HT-29 (cell line): ENCODE data around the gene TSPAN18. TPM values are rescaled to one million over a fixed set of nuclear protein-coding genes. Genes with fewer than 3 reads are reported as not detected.

Experiments used
- DNase-seq: peaks from one replicate; pipeline ENCODE4 v3.0.0-alpha.2; 2015; ENCODE audit warnings: low spot score
- total RNA-seq: library from RNA; depleted of rRNA; stranded (reverse); fragments of >200 nt; shearing (Covaris generic); gene quantifications from 2 replicates; pipeline ENCODE4 v1.2.3, GENCODE V29; 2014

TSPAN18 gene
- total RNA-seq, 1 experiment from 2014 or later: not detected

DNA sequence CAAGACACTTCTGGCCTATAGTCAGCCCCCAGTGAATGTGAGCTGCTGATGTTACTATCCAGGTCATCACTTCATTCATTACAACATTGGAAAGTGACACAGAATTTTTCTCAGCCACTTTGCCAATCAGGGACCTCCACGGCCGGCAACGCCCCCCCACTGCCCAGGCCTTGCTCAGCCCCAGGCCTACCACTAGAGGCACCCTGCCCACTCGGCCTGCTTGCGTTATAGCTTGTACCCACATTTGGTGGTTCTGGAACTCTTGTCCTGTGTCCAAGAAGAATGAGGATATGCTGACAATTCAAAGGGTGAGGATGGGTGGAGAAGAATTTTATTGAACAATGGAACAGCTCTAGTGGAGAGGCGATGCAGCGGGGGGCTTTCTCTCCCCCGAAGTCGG, 96.2 kb downstream of the TSPAN18 start:
- peak; percentile 11 for DNase-seq

DNA sequence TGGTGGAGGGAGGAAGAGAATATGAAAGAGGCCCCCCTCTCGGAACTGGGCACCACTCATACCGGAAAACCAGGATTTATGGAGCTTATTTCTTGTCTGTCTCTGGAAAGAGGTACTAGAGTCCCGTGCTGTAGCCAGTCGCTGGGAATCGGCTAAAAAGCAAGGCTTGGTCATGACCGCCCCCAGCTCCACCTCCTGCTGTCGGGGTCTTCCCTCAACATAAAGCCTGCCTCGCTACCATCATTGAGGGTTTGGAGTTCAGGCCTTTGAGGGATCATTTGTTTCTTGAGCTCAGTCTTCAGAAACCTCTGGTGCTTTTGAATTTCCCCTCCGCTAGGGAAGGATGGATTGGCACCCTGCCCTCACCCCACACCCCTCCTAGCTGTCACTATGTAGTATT, 97.1 kb downstream of the TSPAN18 start:
- DNase-seq: no peak

DNA sequence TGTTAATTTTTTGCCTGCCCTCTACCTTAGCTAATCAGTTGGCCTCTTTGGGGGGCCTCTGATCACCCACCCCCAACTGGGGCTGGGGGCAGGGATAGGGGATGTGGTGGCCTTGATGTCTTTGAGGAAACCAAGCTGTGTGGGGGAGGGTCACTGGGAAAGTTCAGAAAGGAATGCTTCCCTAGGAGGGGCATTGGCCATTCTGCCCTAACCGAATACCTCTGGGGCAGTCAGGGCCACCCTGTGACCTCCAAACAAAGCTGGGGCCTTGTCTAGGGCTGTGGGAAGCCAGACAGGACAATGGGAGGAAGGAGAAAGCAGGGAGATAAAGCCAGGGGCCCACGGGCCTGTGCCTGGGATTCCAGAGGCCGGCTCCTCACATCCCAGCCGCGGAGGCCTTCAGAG, 97.5 kb downstream of the TSPAN18 start:
- DNase-seq: no peak

GRCh38 chr11:44825058-44825785, 98.5 kb downstream of the TSPAN18 start:
- no peak for DNase-seq

DNA sequence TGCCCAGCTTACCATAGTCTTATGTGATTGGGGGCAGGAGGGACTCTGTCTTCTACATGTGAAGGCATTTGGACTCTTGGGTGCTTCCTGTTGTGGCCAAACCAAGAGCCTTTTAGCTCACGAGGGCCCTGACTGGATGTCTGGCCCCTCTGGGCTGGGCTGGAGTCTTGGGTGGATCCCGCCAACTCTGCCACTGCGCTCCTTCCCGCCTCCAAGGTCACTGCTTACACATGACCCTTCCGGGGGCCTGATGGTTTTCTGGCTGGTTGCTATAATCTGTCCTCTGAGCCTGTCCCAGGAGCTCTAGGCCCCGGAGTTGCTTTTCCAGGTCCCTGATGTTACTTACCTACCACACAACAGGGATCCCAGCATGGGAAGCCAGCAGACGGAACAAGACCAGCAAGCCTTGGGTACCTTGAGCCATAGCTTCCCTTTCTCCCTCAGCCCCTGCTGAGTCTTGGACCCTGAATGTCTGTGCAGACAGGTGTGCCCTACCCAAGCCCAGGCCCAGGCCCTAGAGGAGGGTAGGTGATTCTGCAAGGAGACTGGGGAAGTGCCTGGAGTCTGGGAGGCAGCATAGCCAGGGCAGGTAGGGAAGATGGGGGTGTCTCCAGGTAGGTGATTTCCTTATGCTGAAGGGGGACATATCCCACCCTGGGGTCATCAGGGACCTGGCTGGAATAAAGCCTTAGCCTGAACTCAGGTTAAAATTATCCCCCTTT, 100.3 kb downstream of the TSPAN18 start:
- no peak for DNase-seq

DNA sequence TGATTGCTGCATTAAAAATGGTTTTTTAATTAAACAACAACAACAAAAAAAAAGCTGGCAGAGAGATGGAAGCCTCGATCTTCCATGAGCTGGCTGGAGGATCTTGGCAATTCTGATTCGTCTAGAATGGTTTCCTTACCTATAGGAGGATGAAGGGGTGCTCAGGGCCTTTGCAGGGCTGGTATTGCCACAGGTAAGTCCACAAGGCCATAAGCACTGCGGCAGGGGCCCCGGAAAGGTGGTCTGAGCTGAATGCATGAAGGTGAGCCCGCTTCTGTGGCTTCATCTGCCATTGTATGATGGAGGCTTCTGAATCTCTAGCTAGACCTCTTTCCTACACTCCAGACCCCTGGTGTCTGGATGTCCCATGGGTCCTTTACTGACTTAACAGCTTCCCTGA, 101.5 kb downstream of the TSPAN18 start:
- no peak for DNase-seq

- no peak for DNase-seq
Measured at GRCh38 chr11:44829838-44830237, 103.1 kb downstream of the TSPAN18 start.

GRCh38 chr11:44831605-44832394, 105.0 kb downstream of the TSPAN18 start:
- no peak for DNase-seq

GRCh38 chr11:44832452-44832851, 105.7 kb downstream of the TSPAN18 start:
- no peak for DNase-seq

DNA sequence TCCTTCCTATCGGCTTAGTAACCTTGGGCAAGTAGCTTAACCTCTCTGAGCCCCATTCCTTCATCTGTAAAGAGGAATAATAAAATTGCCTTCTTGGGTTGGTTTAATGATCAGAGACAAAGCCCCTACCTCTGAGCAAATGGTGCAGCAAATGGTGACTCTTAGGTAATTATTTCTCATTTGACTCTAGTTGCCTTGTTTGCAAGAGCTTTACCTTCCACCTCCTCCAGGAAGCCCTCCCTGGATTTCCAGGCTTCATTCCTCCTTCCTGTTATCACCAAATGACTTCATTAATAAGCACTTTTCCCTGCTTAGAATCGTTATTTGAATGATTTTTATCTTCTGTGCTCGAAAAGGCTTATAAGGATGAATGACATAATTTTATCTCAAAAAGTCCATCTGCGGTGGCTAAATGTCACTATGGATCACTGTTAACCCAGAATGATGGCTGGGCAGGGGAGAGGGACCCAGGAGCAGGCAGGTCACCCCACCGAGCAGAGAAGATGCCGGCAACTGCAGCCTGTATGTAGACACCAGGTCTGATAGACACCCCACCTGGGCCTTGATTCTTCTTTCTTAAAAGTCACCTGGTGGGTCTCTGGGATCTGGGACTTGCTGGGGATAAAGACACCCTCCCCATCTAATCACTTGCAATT, 106.6 kb downstream of the TSPAN18 start:
- DNase-seq: no peak

- peak; percentile 5 for DNase-seq
Measured at GRCh38 chr11:44833877-44834452, 107.2 kb downstream of the TSPAN18 start.

DNA sequence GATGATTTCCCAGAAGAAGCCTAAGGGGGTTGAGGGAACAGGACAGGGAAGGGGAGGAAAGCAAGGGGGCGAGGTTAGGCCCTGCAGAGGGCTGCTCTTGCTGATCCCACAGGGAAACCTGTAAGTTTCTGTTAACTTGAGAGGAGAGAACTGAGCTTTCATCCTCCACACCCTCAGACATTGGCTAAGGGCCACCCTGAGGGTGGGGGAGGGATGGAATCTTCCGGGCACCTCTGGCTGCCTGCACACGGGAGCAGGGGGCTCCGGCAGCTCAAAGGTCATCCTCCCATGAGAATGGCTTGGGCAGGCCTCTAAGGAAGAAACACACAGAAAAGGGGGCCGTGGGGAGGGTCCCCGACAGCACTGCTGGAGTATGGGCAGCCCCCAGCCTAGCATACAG, 108.1 kb downstream of the TSPAN18 start:
- DNase-seq: no peak

GRCh38 chr11:44835296-44835695, 108.5 kb downstream of the TSPAN18 start:
- DNase-seq: no peak

GRCh38 chr11:44835938-44836337, 109.2 kb downstream of the TSPAN18 start:
- no peak for DNase-seq

DNA sequence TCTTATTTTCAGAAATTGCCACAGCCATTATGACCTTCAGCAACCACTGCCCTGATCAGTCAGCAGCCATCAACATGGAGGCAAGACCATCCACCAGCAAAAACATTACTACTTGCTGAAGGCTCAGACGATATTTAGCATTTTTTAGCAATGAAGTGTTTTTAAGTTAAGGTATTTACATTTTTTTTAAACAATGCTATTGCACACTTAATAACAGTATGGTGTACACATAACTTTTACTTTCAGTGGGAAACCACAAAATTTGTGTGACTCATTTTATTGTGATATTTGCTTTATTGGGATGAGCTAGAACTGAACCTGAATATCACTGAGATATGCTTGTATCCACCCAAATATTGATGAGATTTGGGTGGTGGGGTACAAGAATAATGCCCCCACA, 110.9 kb downstream of the TSPAN18 start:
- DNase-seq: no peak

- no peak for DNase-seq
Measured at GRCh38 chr11:44839458-44840084, 112.8 kb downstream of the TSPAN18 start.

- DNase-seq: no peak
Measured at GRCh38 chr11:44840085-44840478, 113.3 kb downstream of the TSPAN18 start.

- DNase-seq: no peak
Measured at GRCh38 chr11:44840521-44841251, 113.9 kb downstream of the TSPAN18 start.

GRCh38 chr11:44842220-44842619, 115.5 kb downstream of the TSPAN18 start:
- DNase-seq: no peak

- DNase-seq: no peak
Measured at GRCh38 chr11:44846852-44847251, 120.1 kb downstream of the TSPAN18 start.
